Astrocyte (in vitro differentiated cells and primary cell): ENCODE measurements around the gene TMEM132C.

Source experiments
- CTCF ChIP-seq: IDR thresholded peaks from 2 replicates; pipeline ENCODE4 v1.5.1; 2011; ENCODE audit warnings: low read depth, mild to moderate bottlenecking, inconsistent platforms, low read length, moderate library complexity; ENCODE audit not compliant: insufficient read depth
- EZH2 ChIP-seq: IDR thresholded peaks from 2 replicates; pipeline ENCODE4 v1.6.1; 2012; ENCODE audit warnings: mild to moderate bottlenecking, low read length, inconsistent platforms; ENCODE audit not compliant: insufficient read depth

GRCh38 chr12:128595609-128596008 is 328.6 kb downstream of the TMEM132C start:
- no peak for TF ChIP-seq CTCF
- TF ChIP-seq EZH2: no peak
